IMR-90 (cell line): ENCODE measurements around the gene ADAMTS17. TPM values are rescaled to one million over a fixed set of nuclear protein-coding genes. Genes with fewer than 3 reads are reported as not detected.
A peak's percentile ranks its signal among the peaks of the same experiment; 100 is the strongest.

Source experiments
- ATAC-seq: fragments of 200-7000 bp; cut with Tn5 transposase; 2 replicates; pipeline ENCODE4 v1.9.1; 2020; ENCODE audit warnings: low read depth, mild to moderate bottlenecking, moderate library complexity
- BruUV-seq: library from RNA; stranded (reverse); fragments of 400-500 nt; replicated peaks from 2 replicates; lab custom pipeline; 2021; lab: Mats Ljungman, UMichigan
- CTCF ChIA-PET: fragments of 300-600 bp; formaldehyde crosslinking; extraction: SDS; loops from one replicate; lab custom pipeline; 2021; ENCODE audit warnings: antibody characterized with exemption; lab: Yijun Ruan, JAX
- POLR2A ChIA-PET: fragments of 300-600 bp; sonication (Branson Sonifier 250); formaldehyde crosslinking; loops from one replicate; lab custom pipeline; 2022; ENCODE audit warnings: antibody characterized with exemption; ENCODE audit not compliant: unreplicated experiment; lab: Charles Lee
- DNase-seq: peaks from one replicate; pipeline ENCODE4 v3.0.0; 2013
- H2AFZ ChIP-seq: replicated peaks from 2 replicates; pipeline ENCODE3; 2013; ENCODE audit warnings: low read length, mild to moderate bottlenecking; ENCODE audit not compliant: poor library complexity
- H2AK5ac ChIP-seq: 2 replicates; pipeline ENCODE4 v1.6.1; 2013; ENCODE audit warnings: low read depth, low read length, inconsistent platforms
- H2AK9ac ChIP-seq: replicated peaks from 2 replicates; pipeline ENCODE3; 2013; ENCODE audit warnings: mild to moderate bottlenecking, low read depth, low read length, moderate library complexity; ENCODE audit not compliant: poor library complexity
- H2BK120ac ChIP-seq: 2 replicates; pipeline ENCODE4 v1.6.1; 2013; ENCODE audit warnings: low read depth, low read length, inconsistent platforms
- H2BK15ac ChIP-seq: 3 replicates; pipeline ENCODE4 v1.6.1; 2013; ENCODE audit warnings: low read depth, low read length, inconsistent platforms
- H2BK20ac ChIP-seq: 2 replicates; pipeline ENCODE4 v1.6.1; 2013; ENCODE audit warnings: low read depth, mild to moderate bottlenecking, inconsistent platforms, low read length, moderate library complexity
- H2BK5ac ChIP-seq: 2 replicates; pipeline ENCODE4 v1.6.1; 2013; ENCODE audit warnings: mild to moderate bottlenecking, low read depth, low read length, inconsistent platforms; ENCODE audit not compliant: poor library complexity, severe bottlenecking
- H3K14ac ChIP-seq: replicated peaks from 2 replicates; pipeline ENCODE4 v1.6.1; 2013; ENCODE audit warnings: low read depth, low read length, inconsistent platforms
- H3K18ac ChIP-seq: 2 replicates; pipeline ENCODE4 v1.6.1; 2013; ENCODE audit warnings: low read depth, low read length, control low read depth
- H3K23ac ChIP-seq: 2 replicates; pipeline ENCODE4 v1.6.1; 2013; ENCODE audit warnings: low read depth, low read length, inconsistent platforms
- H3K27ac ChIP-seq: 2 replicates; pipeline ENCODE4 v1.5.1; 2013; ENCODE audit warnings: mild to moderate bottlenecking, control low read depth, low read length; ENCODE audit not compliant: insufficient read depth
- H3K27me3 ChIP-seq: 2 replicates; pipeline ENCODE4 v1.6.1; 2013; ENCODE audit warnings: low read length; ENCODE audit not compliant: control insufficient read depth, insufficient read depth
- H3K36me3 ChIP-seq: 2 replicates; pipeline ENCODE4 v1.6.1; 2013; ENCODE audit warnings: low read length, mixed read lengths; ENCODE audit not compliant: control insufficient read depth, insufficient read depth
- H3K4ac ChIP-seq: 2 replicates; pipeline ENCODE4 v1.6.1; 2013; ENCODE audit warnings: low read depth, low read length, inconsistent platforms
- H3K4me1 ChIP-seq: 2 replicates; pipeline ENCODE4 v1.6.1; 2013; ENCODE audit warnings: low read length, mixed read lengths; ENCODE audit not compliant: control insufficient read depth, insufficient read depth
- H3K4me2 ChIP-seq: 2 replicates; pipeline ENCODE4 v1.6.1; 2013; ENCODE audit warnings: low read depth, mild to moderate bottlenecking, control low read depth, low read length, moderate library complexity
- H3K4me3 ChIP-seq: 2 replicates; pipeline ENCODE4 v1.5.1; 2013; ENCODE audit warnings: low read depth, mild to moderate bottlenecking, control low read depth, low read length, moderate library complexity; ENCODE audit not compliant: insufficient read depth
- H3K56ac ChIP-seq: 2 replicates; pipeline ENCODE4 v1.6.1; 2013; ENCODE audit warnings: low read length, inconsistent platforms; ENCODE audit not compliant: insufficient read depth; ENCODE audit errors: extremely low read depth
- H3K79me1 ChIP-seq, 2 experiments: 2 replicates each; pipeline ENCODE4 v1.6.1; 2013; ENCODE audit warnings: low read length in 2 of 2, inconsistent platforms in 1 of 2, low read depth in 1 of 2
- H3K9ac ChIP-seq: 2 replicates; pipeline ENCODE4 v1.6.1; 2013; ENCODE audit warnings: low read depth, low read length, control low read depth
- H3K9me1 ChIP-seq: 2 replicates; pipeline ENCODE4 v1.6.1; 2013; ENCODE audit warnings: low read length, inconsistent platforms; ENCODE audit not compliant: insufficient read depth
- H3K9me3 ChIP-seq: 2 replicates; pipeline ENCODE4 v1.6.1; 2013; ENCODE audit warnings: low read length; ENCODE audit not compliant: control insufficient read depth, insufficient read depth
- H4K20me1 ChIP-seq: 2 replicates; pipeline ENCODE4 v1.6.1; 2013; ENCODE audit warnings: low read length, inconsistent platforms; ENCODE audit not compliant: insufficient read depth
- H4K5ac ChIP-seq: 2 replicates; pipeline ENCODE4 v1.6.1; 2013; ENCODE audit warnings: mild to moderate bottlenecking, low read depth, low read length, control low read depth
- H4K8ac ChIP-seq, 2 experiments: 2 replicates each; pipeline ENCODE4 v1.6.1; 2013; ENCODE audit warnings: low read depth in 2 of 2, low read length in 2 of 2, control low read depth in 1 of 2, inconsistent platforms in 1 of 2
- H4K91ac ChIP-seq: 2 replicates; pipeline ENCODE4 v1.6.1; 2013; ENCODE audit warnings: low read depth, low read length, inconsistent platforms; ENCODE audit not compliant: insufficient read depth
- FOS ChIP-seq: fragments of 150-350 bp; IDR thresholded peaks from 2 replicates; pipeline ENCODE4 v1.6.1; 2016; ENCODE audit warnings: low read depth, low read length
- NFE2L2 ChIP-seq: fragments of 150-350 bp; IDR thresholded peaks from 2 replicates; pipeline ENCODE4 v1.6.1; 2016; ENCODE audit warnings: low read depth, mild to moderate bottlenecking, low read length
- RCOR1 ChIP-seq: IDR thresholded peaks from 2 replicates; pipeline ENCODE4 v1.6.1; 2012; ENCODE audit warnings: mild to moderate bottlenecking, low read length, improper control_type of control experiment; ENCODE audit not compliant: insufficient replicate concordance
- WGBS, 2 experiments: methylation state at CpG; one replicate each; pipeline versions ENCODE4 v1.1.5 to v1.1.7; 2013; ENCODE audit warnings: missing lambda C conversion rate in 2 of 2; ENCODE audit not compliant: insufficient read length in 1 of 2; ENCODE audit errors: extremely low coverage in 2 of 2; 5-methylcytosine and 5-hydroxymethylcytosine counted together
- dilution Hi-C: fragments of 300-500 bp; cut with HindIII; formaldehyde crosslinking; loops from one replicate; pipeline ENCODE4 v1.14.3; 2018; ENCODE audit warnings: low sequenced_read_pairs; ENCODE audit not compliant: unreplicated experiment
- in situ Hi-C: fragments of 300-500 bp; cut with MboI; formaldehyde crosslinking; loops from 3 replicates; pipeline ENCODE4 v1.14.3; 2019; ENCODE audit warnings: low sequenced_read_pairs, inconsistent platforms, mixed read lengths
- intact Hi-C: fragments of 100-400 bp; cut with micrococcal nuclease; formaldehyde crosslinking; loops from 2 replicates; pipeline ENCODE4 v1.10.0; 2022
- polyA plus RNA-seq, 3 experiments: library from polyadenylated mRNA; depleted of rRNA; stranded (reverse); fragments of >200 nt; gene quantifications; 2 replicates each; pipeline ENCODE4 v1.2.3, GENCODE V29; 2012; ENCODE audit warnings: low replicate concordance in 1 of 3
- total RNA-seq: library from RNA; depleted of rRNA; stranded (reverse); fragments of >200 nt; gene quantifications from 2 replicates; pipeline ENCODE4 v1.2.3, GENCODE V29; 2012
- TF ChIP-seq, protein P1 (sequence below): conservative IDR thresholded peaks from 2 replicates; pipeline ENCODE4 v1.5.1; 2012; ENCODE audit warnings: mild to moderate bottlenecking, low read depth, low read length, improper control_type of control experiment

The ADAMTS17 gene
- total and polyA plus RNA-seq, 2 of the 4 experiments (the other 2 are of a cell fraction) = 0.03 TPM; not detected in 1

DNA sequence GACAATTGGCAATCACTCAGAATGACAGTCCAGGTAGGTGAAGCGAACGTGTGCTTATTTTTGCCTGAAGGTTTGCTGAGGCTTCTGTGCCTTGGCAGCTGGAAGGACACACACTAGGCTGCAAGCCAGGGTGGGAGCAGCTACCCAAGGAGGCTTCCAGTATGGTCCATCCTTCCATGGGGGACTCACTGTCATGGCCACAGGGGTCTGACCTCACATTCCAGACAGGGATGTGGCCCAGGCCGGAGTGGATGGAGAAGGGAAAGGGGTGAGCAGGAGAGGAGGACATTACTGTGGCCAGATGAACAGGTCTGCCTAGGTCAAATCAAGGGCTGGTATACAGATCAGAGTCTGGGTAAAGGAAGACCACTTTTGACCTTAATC is 247.7 kb downstream of the ADAMTS17 start:
- peak overlapping the region; percentile 76; the same call in 1 of the 2 replicates for H3K27ac ChIP-seq
- H3K4ac ChIP-seq = peak overlapping the region; percentile 82
- peak overlapping the region; percentile 47 for H2BK5ac ChIP-seq
- peak overlapping the region; percentile 60 for H3K14ac ChIP-seq
- H4K91ac ChIP-seq = peak overlapping the region; percentile 90
- H2BK20ac ChIP-seq = peak overlapping the region; percentile 91
- H3K36me3 ChIP-seq = no peaks in the 10 kb centered on the region
- intact Hi-C loops = no loop called here
- 0% methylated on average over 3 of the region's 3 CpGs; no CpG with 5 or more reads in 1 of the 2 experiments for WGBS, 2 experiments
- H4K5ac ChIP-seq = peak overlapping the region; percentile 5; the same call in 1 of the 2 replicates
- ATAC-seq (peak; percentile 41), DNase-seq (no peak)
- peak overlapping the region; percentile 86 for H2AK5ac ChIP-seq
- peak overlapping the region; percentile 71; the same call in 2 of the 3 replicates for H2BK15ac ChIP-seq
- ChIA-PET POLR2A (no interaction called here), CTCF (no interaction called here)
- peak overlapping the region; percentile 30 to 63; a peak in 2 of 4 replicates for H4K8ac ChIP-seq
- in situ Hi-C loops = no loop called here
- H3K18ac ChIP-seq = peak overlapping the region; percentile 31
- H3K27me3 ChIP-seq = no peaks in the 10 kb centered on the region
- no peak overlapping the region for H3K4me3 ChIP-seq
- TF ChIP-seq, protein P1, sequence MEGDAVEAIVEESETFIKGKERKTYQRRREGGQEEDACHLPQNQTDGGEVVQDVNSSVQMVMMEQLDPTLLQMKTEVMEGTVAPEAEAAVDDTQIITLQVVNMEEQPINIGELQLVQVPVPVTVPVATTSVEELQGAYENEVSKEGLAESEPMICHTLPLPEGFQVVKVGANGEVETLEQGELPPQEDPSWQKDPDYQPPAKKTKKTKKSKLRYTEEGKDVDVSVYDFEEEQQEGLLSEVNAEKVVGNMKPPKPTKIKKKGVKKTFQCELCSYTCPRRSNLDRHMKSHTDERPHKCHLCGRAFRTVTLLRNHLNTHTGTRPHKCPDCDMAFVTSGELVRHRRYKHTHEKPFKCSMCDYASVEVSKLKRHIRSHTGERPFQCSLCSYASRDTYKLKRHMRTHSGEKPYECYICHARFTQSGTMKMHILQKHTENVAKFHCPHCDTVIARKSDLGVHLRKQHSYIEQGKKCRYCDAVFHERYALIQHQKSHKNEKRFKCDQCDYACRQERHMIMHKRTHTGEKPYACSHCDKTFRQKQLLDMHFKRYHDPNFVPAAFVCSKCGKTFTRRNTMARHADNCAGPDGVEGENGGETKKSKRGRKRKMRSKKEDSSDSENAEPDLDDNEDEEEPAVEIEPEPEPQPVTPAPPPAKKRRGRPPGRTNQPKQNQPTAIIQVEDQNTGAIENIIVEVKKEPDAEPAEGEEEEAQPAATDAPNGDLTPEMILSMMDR = no peak
- TF ChIP-seq RCOR1 (no peak), NFE2L2 (no peak), FOS (no peak)
- dilution Hi-C loops = no loop called here
- peak overlapping the region; percentile 92 for H2BK120ac ChIP-seq
- H3K56ac ChIP-seq = no peak overlapping the region
- H3K9ac ChIP-seq = no peak overlapping the region
- H3K9me1 ChIP-seq = peaks cover 24% of the 10 kb centered on the region
- H3K9me3 ChIP-seq = no peaks in the 10 kb centered on the region; the same call in 1 of the 2 replicates
- BruUV-seq = no TSS peak
- no peaks in the 10 kb centered on the region for H3K79me1 ChIP-seq
- H4K20me1 ChIP-seq = no peaks in the 10 kb centered on the region
- H3K23ac ChIP-seq = peak overlapping the region; percentile 59
- peak overlapping the region; percentile 35 for H2AFZ ChIP-seq
- peaks cover 12% of the 10 kb centered on the region for H3K4me1 ChIP-seq
- peak overlapping the region; percentile 37; the same call in 1 of the 2 replicates for H3K4me2 ChIP-seq
- H2AK9ac ChIP-seq = peak overlapping the region; percentile 35
